ENCODE data around the gene ZNF592. TPM values are rescaled to one million over a fixed set of nuclear protein-coding genes. Genes with fewer than 3 reads are reported as not detected.
A peak's percentile ranks its signal among the peaks of the same experiment; 100 is the strongest.

Gene ZNF592
- total and polyA plus RNA-seq, 9 of the 15 experiments (the other 6 are each of a cell fraction or from before 2014, with no cell fraction given): 0.88 to 23.8 (median 7.4) TPM

- Histone ChIP-seq H3K27ac (ENCODE audit: extremely low read depth, low read depth, low read length) (no peak overlapping the region), H3K79me2 (ENCODE audit: control insufficient read depth, insufficient read depth, low read length) (peaks cover 11% of the 10 kb centered on the region), H3K4me3 (no peak overlapping the region), H2AFZ (ENCODE audit: low read depth, low read length) (no peak overlapping the region), H3K4me1 (replicated peaks in 1 of 2; ENCODE audit: control insufficient read depth in 2 of 2, insufficient read depth in 2 of 2, low read length in 2 of 2) (no peaks in the 10 kb centered on the region), H3K4me2 (ENCODE audit: insufficient read depth, low read length) (no peak overlapping the region), H3K9me1 (ENCODE audit: control insufficient read depth, insufficient read depth, low read length) (no peaks in the 10 kb centered on the region), H3K27me3 (ENCODE audit: control insufficient read depth in 2 of 2, insufficient read depth in 2 of 2, low read length in 2 of 2) (no peaks in the 10 kb centered on the region), H4K20me1 (replicated peaks; ENCODE audit: control insufficient read depth, insufficient read depth, low read length) (no peaks in the 10 kb centered on the region), H3K9me3 (replicated peaks; ENCODE audit: control insufficient read depth, insufficient read depth, low read depth, low read length) (no peaks in the 10 kb centered on the region), H3K36me3 (ENCODE audit: control insufficient read depth, insufficient read depth, low read length) (peaks cover 74% of the 10 kb centered on the region), H3K9ac (ENCODE audit: insufficient read depth in 1 of 2, low read depth in 2 of 2, low read length in 2 of 2) (no peak overlapping the region)
- TF ChIP-seq KLF6 (CRISPR knock-in tag; IDR thresholded peaks at IDR 0.05; ENCODE audit: borderline replicate concordance): no peak
- TF ChIP-seq MAFG (tag; conservative IDR thresholded peaks at IDR 0.05): peak; percentile 15; the same call in 1 of the 2 replicates
- no peak for TF ChIP-seq SMARCC2 (IDR thresholded peaks at IDR 0.05; ENCODE audit: low read depth)
- peak; percentile 80 for TF ChIP-seq CEBPB (tag; IDR thresholded peaks at IDR 0.05)
- TF ChIP-seq CEBPG (CRISPR knock-in tag; IDR thresholded peaks at IDR 0.05): peak; percentile 13; the same call in 1 of the 2 replicates
- peak; percentile 30 to 34; a peak in 1 of 4 replicates for TF ChIP-seq CEBPG (tag; conservative IDR thresholded peaks at IDR 0.05 in 1 of 2, IDR thresholded peaks at IDR 0.05 in 1 of 2)
- TF ChIP-seq MBD2 (IDR thresholded peaks at IDR 0.05; ENCODE audit: borderline replicate concordance, low read depth): no peak
- no peak for TF ChIP-seq RBM22 (IDR thresholded peaks at IDR 0.05; ENCODE audit: low read depth, low read length, poor library complexity, severe bottlenecking)
- FAIRE-seq (no peak), DNase-seq (ENCODE audit: extremely low read depth in 1 of 4, low spot score in 3 of 4) (no peak), ATAC-seq (no peak)
- intact Hi-C loops (cut with micrococcal nuclease) (no loop called here), in situ Hi-C loops (cut with MboI) (no loop called here)
- CTCF ChIA-PET (ENCODE audit: low intra/inter-chr PET ratio): no interaction called here
- WGBS (ENCODE audit: insufficient coverage, low coverage, missing lambda C conversion rate): 65% methylated on average over 6 of the region's 7 CpGs
- no TSS peak for BruUV-seq (replicated peaks)
- POLR2A ChIA-PET: no interaction called here
These were observed 45.2 kb downstream of the ZNF592 start for GRCh38 chr15:84793431-84794161.

All from K562 (cell line).